Stimulated activated CD4-positive, alpha-beta T cell treated with anti-CD3 and anti-CD28 coated beads, Interleukin-2, amount 100 ng/mL, for 4 hours (primary cell): Measurements from ENCODE around the gene ANKRD42.
A peak's percentile ranks its signal among the peaks of the same experiment; 100 is the strongest.

Source experiments
- DNase-seq: peaks from one replicate; pipeline ENCODE4 v3.0.0-alpha.2; 2020; ENCODE audit warnings: low read depth

ANKRD42 gene

GRCh38 chr11:83287631-83288030 is 94.1 kb downstream of the ANKRD42 start:
- DNase-seq, result no peak

GRCh38 chr11:83292709-83293456 is 99.4 kb downstream of the ANKRD42 start:
- peak; percentile 10 for DNase-seq

- no peak for DNase-seq
Measured at GRCh38 chr11:83293457-83293774, 99.9 kb downstream of the ANKRD42 start.

GRCh38 chr11:83294208-83294607 is 100.7 kb downstream of the ANKRD42 start:
- DNase-seq, result no peak
